Vagina (tissue), 2 donors: ENCODE measurements around the gene ECE2.

Source experiments
- POLR2A ChIP-seq, 2 donors: fragments of 450-650 bp; IDR thresholded peaks; one replicate each; pipeline ENCODE4 v1.6.1; 2017; ENCODE audit warnings: antibody characterized with exemption in 2 of 2, mild to moderate bottlenecking in 2 of 2, moderate library complexity in 2 of 2
- TF ChIP-seq, protein P1 (sequence below), 3 experiments: fragments of 450-650 bp in 2 of 3; fragments of 200-600 bp in 1 of 3; sonication (generic) in 1 of 3; IDR thresholded peaks; one replicate each; pipeline ENCODE4 v1.5.1; 2017 to 2019; ENCODE audit warnings: antibody characterized with exemption in 3 of 3, mild to moderate bottlenecking in 2 of 3, moderate library complexity in 2 of 3

DNA sequence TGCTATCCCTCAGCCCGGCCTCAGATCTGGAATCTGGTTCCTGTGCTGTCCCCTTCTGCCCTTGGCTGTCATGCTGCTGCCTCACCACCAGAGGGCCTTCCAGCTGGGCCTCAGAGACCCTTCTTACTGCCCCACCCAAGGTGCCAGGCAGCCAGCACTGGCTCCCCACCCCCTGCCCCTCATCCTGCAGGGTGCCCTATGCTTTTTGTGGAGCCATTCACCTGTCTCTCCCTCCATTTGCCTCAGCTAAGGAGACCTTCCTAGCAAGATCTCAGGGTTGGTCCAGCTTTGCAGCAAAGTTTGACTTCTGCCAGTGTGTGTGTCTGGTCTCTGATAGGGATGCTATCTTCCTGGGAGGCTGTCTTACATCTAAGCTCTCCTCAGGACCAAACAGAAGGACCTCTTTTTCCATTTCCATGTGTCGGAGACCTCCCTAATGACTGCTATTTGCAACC lies 48.3 kb upstream of the ECE2 start:
- no peak for TF ChIP-seq POLR2A (IDR thresholded peaks at IDR 0.05)
- TF ChIP-seq, protein P1, sequence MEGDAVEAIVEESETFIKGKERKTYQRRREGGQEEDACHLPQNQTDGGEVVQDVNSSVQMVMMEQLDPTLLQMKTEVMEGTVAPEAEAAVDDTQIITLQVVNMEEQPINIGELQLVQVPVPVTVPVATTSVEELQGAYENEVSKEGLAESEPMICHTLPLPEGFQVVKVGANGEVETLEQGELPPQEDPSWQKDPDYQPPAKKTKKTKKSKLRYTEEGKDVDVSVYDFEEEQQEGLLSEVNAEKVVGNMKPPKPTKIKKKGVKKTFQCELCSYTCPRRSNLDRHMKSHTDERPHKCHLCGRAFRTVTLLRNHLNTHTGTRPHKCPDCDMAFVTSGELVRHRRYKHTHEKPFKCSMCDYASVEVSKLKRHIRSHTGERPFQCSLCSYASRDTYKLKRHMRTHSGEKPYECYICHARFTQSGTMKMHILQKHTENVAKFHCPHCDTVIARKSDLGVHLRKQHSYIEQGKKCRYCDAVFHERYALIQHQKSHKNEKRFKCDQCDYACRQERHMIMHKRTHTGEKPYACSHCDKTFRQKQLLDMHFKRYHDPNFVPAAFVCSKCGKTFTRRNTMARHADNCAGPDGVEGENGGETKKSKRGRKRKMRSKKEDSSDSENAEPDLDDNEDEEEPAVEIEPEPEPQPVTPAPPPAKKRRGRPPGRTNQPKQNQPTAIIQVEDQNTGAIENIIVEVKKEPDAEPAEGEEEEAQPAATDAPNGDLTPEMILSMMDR (IDR thresholded peaks at IDR 0.05): peak; percentile 20 to 40 (median 23)
